Measurements from ENCODE around the gene CLN5.

- TF ChIP-seq, protein P1, sequence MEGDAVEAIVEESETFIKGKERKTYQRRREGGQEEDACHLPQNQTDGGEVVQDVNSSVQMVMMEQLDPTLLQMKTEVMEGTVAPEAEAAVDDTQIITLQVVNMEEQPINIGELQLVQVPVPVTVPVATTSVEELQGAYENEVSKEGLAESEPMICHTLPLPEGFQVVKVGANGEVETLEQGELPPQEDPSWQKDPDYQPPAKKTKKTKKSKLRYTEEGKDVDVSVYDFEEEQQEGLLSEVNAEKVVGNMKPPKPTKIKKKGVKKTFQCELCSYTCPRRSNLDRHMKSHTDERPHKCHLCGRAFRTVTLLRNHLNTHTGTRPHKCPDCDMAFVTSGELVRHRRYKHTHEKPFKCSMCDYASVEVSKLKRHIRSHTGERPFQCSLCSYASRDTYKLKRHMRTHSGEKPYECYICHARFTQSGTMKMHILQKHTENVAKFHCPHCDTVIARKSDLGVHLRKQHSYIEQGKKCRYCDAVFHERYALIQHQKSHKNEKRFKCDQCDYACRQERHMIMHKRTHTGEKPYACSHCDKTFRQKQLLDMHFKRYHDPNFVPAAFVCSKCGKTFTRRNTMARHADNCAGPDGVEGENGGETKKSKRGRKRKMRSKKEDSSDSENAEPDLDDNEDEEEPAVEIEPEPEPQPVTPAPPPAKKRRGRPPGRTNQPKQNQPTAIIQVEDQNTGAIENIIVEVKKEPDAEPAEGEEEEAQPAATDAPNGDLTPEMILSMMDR (conservative IDR thresholded peaks at IDR 0.05 in 1 of 2, IDR thresholded peaks at IDR 0.05 in 1 of 2; ENCODE audit: extremely low read depth in 1 of 2, insufficient read depth in 1 of 2, low read depth in 1 of 2, low read length in 2 of 2) = no peak
- no peak for TF ChIP-seq EZH2 (IDR thresholded peaks at IDR 0.05; ENCODE audit: borderline replicate concordance, low read length)
Observed at GRCh38 chr13:77031656-77032243, 39.9 kb downstream of the CLN5 start.

Measured in mammary epithelial cell (primary cell).